PFSK-1 (cell line): ENCODE results near the gene MAP3K3.

ENCODE experiments used
- FOXP2 ChIP-seq: optimal IDR thresholded peaks from 2 replicates; pipeline ENCODE3; 2011; ENCODE audit warnings: borderline replicate concordance, control low read depth, inconsistent platforms; ENCODE audit not compliant: insufficient read depth; ENCODE audit errors: extremely low read length, extremely low read depth
- POLR2AphosphoS5 ChIP-seq: IDR thresholded peaks from 2 replicates; pipeline ENCODE4 v1.6.1; 2012; ENCODE audit warnings: low read depth, mild to moderate bottlenecking, control low read depth, low read length, moderate library complexity
- SIN3A ChIP-seq: IDR thresholded peaks from 2 replicates; pipeline ENCODE4 v1.6.1; 2012; ENCODE audit warnings: mild to moderate bottlenecking, low read length, moderate library complexity, borderline replicate concordance; ENCODE audit not compliant: insufficient read depth
- TAF1 ChIP-seq: IDR thresholded peaks from 2 replicates; pipeline ENCODE4 v1.6.1; 2012; ENCODE audit warnings: low read length, control low read depth, borderline replicate concordance; ENCODE audit not compliant: insufficient read depth

DNA sequence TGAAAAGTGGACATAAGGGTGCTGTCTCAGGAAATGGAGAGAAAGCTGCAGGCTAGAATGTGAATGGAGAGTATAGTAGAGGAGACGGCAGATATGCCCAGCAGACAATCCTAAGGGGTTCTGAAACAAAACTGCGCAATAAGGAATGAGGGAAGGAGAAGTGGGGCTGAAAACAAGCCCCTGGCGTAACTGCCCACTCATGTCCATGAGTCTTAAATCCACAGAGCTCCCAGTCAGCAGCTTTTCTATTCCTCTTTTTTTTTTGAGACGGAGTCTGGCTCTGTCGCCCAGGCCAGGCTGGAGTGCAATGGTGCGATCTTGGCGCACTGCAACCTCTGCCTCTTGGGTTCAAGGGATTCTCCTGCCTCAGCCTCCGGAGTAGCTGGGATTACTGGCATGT, 113.5 kb downstream of the MAP3K3 start:
- TF ChIP-seq TAF1 (no peak), POLR2AphosphoS5 (no peak), FOXP2 (no peak), SIN3A (no peak)
